GM12878 (cell line): Measurements from ENCODE around the gene L1TD1. TPM values are rescaled to one million over a fixed set of nuclear protein-coding genes. Genes with fewer than 3 reads are reported as not detected.

Source experiments
- ATAC-seq: fragments of 200-7000 bp; cut with Tn5 transposase; 3 replicates; pipeline ENCODE4 v1.9.1; 2020; ENCODE audit warnings: mild to moderate bottlenecking, moderate library complexity
- BruUV-seq: library from RNA; stranded (reverse); fragments of 400-500 nt; replicated peaks from 2 replicates; lab custom pipeline; 2021; lab: Mats Ljungman, UMichigan
- CTCF ChIA-PET: fragments of 300-600 bp; sonication (Branson Sonifier 250); formaldehyde crosslinking; extraction: SDS; loops from one replicate; lab custom pipeline; 2021; ENCODE audit warnings: inconsistent platforms; lab: Yijun Ruan, JAX
- POLR2A ChIA-PET: fragments of 350-600 bp; formaldehyde crosslinking; extraction: SDS; loops from one replicate; lab custom pipeline; 2021; ENCODE audit warnings: inconsistent platforms; lab: Charles Lee
- RAD21 ChIA-PET: fragments of 300-600 bp; sonication (Branson Sonifier 250); formaldehyde crosslinking; loops from one replicate; lab custom pipeline; 2023; ENCODE audit warnings: antibody characterized with exemption; ENCODE audit not compliant: unreplicated experiment; lab: Charles Lee
- SMC1A ChIA-PET: fragments of 300-600 bp; sonication (Branson Sonifier 250); formaldehyde crosslinking; loops from one replicate; lab custom pipeline; 2023; ENCODE audit not compliant: unreplicated experiment, uncharacterized antibody; lab: Charles Lee
- DNase-seq: peaks from one replicate; pipeline ENCODE4 v3.0.0-alpha.2; 2011; ENCODE audit warnings: low read depth, low spot score
- FAIRE-seq: peaks from 3 replicates; lab custom pipeline; 2011; peaks lifted over from hg19 to GRCh38; lab: Jason Lieb, UNC
- H2AFZ ChIP-seq: 2 replicates; pipeline ENCODE4 v1.6.0; 2011; ENCODE audit warnings: low read depth, low read length, control low read depth; ENCODE audit not compliant: control insufficient read depth
- H3K27ac ChIP-seq: 2 replicates; pipeline ENCODE4 v1.5.1; 2011; ENCODE audit warnings: control low read depth; ENCODE audit not compliant: control insufficient read depth, insufficient read depth
- H3K27me3 ChIP-seq, 2 experiments: replicated peaks in 1 of 2; 2 replicates each; pipeline versions ENCODE4 v1.6.0 to v1.6.1; 2011; ENCODE audit warnings: low read length in 1 of 2; ENCODE audit not compliant: control insufficient read depth in 2 of 2, insufficient read depth in 2 of 2
- H3K36me3 ChIP-seq, 2 experiments: 2 replicates each; pipeline ENCODE4 v1.5.1; 2011; ENCODE audit warnings: low read length in 1 of 2; ENCODE audit not compliant: control insufficient read depth in 2 of 2, insufficient read depth in 2 of 2
- H3K4me1 ChIP-seq: 2 replicates; pipeline ENCODE4 v1.6.1; 2011; ENCODE audit warnings: mild to moderate bottlenecking, low read length, moderate library complexity, mixed read lengths; ENCODE audit not compliant: control insufficient read depth, insufficient read depth
- H3K4me2 ChIP-seq: 2 replicates; pipeline ENCODE4 v1.6.0; 2011; ENCODE audit warnings: control low read depth; ENCODE audit not compliant: control insufficient read depth, insufficient read depth
- H3K4me3 ChIP-seq: fragments of 200-600 bp; sonication (generic); 2 replicates; pipeline ENCODE4 v1.5.1; 2016
- H3K79me2 ChIP-seq: 2 replicates; pipeline ENCODE4 v1.6.0; 2011; ENCODE audit warnings: low read length; ENCODE audit not compliant: control insufficient read depth, insufficient read depth
- H3K9ac ChIP-seq: 2 replicates; pipeline ENCODE4 v1.8.0; 2011; ENCODE audit warnings: low read length, control low read depth, mixed read lengths; ENCODE audit not compliant: control insufficient read depth, insufficient read depth
- H3K9me3 ChIP-seq: replicated peaks from 3 replicates; pipeline ENCODE4 v1.5.1; 2011; ENCODE audit warnings: mild to moderate bottlenecking, low read length; ENCODE audit not compliant: control insufficient read depth, insufficient read depth
- H4K20me1 ChIP-seq: 2 replicates; pipeline ENCODE4 v1.6.0; 2011; ENCODE audit not compliant: control insufficient read depth, insufficient read depth
- BCL3 ChIP-seq: IDR thresholded peaks from 2 replicates; pipeline ENCODE4 v1.6.1; 2011; ENCODE audit warnings: borderline replicate concordance, low read depth, mild to moderate bottlenecking, moderate library complexity, low read length; ENCODE audit not compliant: insufficient read depth, poor library complexity, severe bottlenecking
- CREB1 ChIP-seq: IDR thresholded peaks from 2 replicates; pipeline ENCODE4 v1.6.1; 2012; ENCODE audit warnings: low read depth, mild to moderate bottlenecking, inconsistent platforms
- CTCF ChIP-seq, 3 experiments: IDR thresholded peaks in 2 of 3; conservative IDR thresholded peaks in 1 of 3; 2 replicates each; pipeline ENCODE4 v1.5.1; 2011; ENCODE audit warnings: low read depth in 3 of 3, low read length in 3 of 3, mild to moderate bottlenecking in 3 of 3, control low read depth in 2 of 3, moderate library complexity in 2 of 3, inconsistent platforms in 1 of 3, mixed read lengths in 1 of 3; ENCODE audit not compliant: control insufficient read depth in 2 of 3, insufficient read depth in 1 of 3; ENCODE audit errors: extremely low read depth in 1 of 3
- E2F4 ChIP-seq: IDR thresholded peaks from 2 replicates; pipeline ENCODE4 v1.6.1; 2012; ENCODE audit warnings: low read depth, low read length, improper control_type of control experiment
- EED ChIP-seq: sonication (generic); IDR thresholded peaks from 2 replicates; pipeline ENCODE4 v1.6.1; 2016; ENCODE audit warnings: antibody characterized with exemption, low read depth
- GATAD2B ChIP-seq: fragments of 450-650 bp; conservative IDR thresholded peaks from 2 replicates; pipeline ENCODE4 v1.6.1; 2017; ENCODE audit warnings: low read depth, mild to moderate bottlenecking, moderate library complexity
- HDAC2 ChIP-seq: fragments of 200-600 bp; sonication (generic); IDR thresholded peaks from 2 replicates; pipeline ENCODE4 v1.6.1; 2017
- MEF2A ChIP-seq: IDR thresholded peaks from 2 replicates; pipeline ENCODE4 v1.6.1; 2011; ENCODE audit warnings: low read depth, mild to moderate bottlenecking, low read length, moderate library complexity; ENCODE audit not compliant: insufficient read depth
- MTA2 ChIP-seq: fragments of 450-650 bp; IDR thresholded peaks from 2 replicates; pipeline ENCODE4 v1.6.1; 2016; ENCODE audit warnings: low read depth, mild to moderate bottlenecking, moderate library complexity
- MYC ChIP-seq: IDR thresholded peaks from 2 replicates; pipeline ENCODE4 v1.6.1; 2011; ENCODE audit warnings: mild to moderate bottlenecking, low read length, moderate library complexity, inconsistent platforms; ENCODE audit not compliant: insufficient read depth, insufficient replicate concordance, insufficient read length, severe bottlenecking
- PAX8 ChIP-seq: fragments of 450-650 bp; IDR thresholded peaks from 2 replicates; pipeline ENCODE4 v1.6.1; 2017; ENCODE audit warnings: mild to moderate bottlenecking, moderate library complexity
- TARDBP ChIP-seq: IDR thresholded peaks from 2 replicates; pipeline ENCODE4 v1.6.1; 2016; ENCODE audit warnings: borderline replicate concordance
- TCF12 ChIP-seq: IDR thresholded peaks from 2 replicates; pipeline ENCODE4 v1.6.1; 2011; ENCODE audit warnings: low read depth, mild to moderate bottlenecking, low read length
- ZNF592 ChIP-seq: fragments of 450-650 bp; IDR thresholded peaks from 2 replicates; pipeline ENCODE4 v1.6.1; 2017; ENCODE audit warnings: mild to moderate bottlenecking, moderate library complexity
- WGBS: methylation state at CpG from one replicate; pipeline ENCODE4 v1.1.6; 2016; ENCODE audit warnings: low lambda C conversion rate; ENCODE audit not compliant: insufficient replicate concordance, insufficient coverage; ENCODE audit errors: missing lambda C conversion rate; 5-methylcytosine and 5-hydroxymethylcytosine counted together
- in situ Hi-C: fragments of 300-500 bp; cut with MboI; formaldehyde crosslinking; loops from 9 replicates; pipeline ENCODE4 v1.14.3; 2018; ENCODE audit warnings: mixed read lengths
- intact Hi-C: fragments of 100-400 bp; cut with micrococcal nuclease; formaldehyde crosslinking; loops from one replicate; pipeline ENCODE4 v1.14.2; 2022; ENCODE audit not compliant: unreplicated experiment
- polyA plus RNA-seq, 11 experiments: library from polyadenylated mRNA; depleted of rRNA in 4 of 11; unstranded in 6 of 11; stranded (reverse) in 5 of 11; fragments of >200 nt; fragmentation: Nextera tagmentation in 4 of 11; fragmentation: Illumina TruSeq in 1 of 11; extraction: Ambion mirVana in 4 of 11; extraction: Trizol in 1 of 11; gene quantifications; 1 replicate in 1 of 11; 2 replicates in 10 of 11; pipeline versions ENCODE4 v1.2.1 to v1.2.3, GENCODE V29; 2011 to 2016; ENCODE audit warnings: inconsistent platforms in 2 of 11, missing spikeins in 2 of 11, low read depth in 1 of 11
- total RNA-seq, 4 experiments: library from RNA; depleted of rRNA in 3 of 4; stranded (reverse); fragments of >200 nt in 3 of 4; fragmentation: Illumina TruSeq in 1 of 4; extraction: Trizol in 1 of 4; gene quantifications; 2 replicates each; pipeline versions ENCODE4 v1.2.1 to v1.2.3, GENCODE V29; 2013 to 2021

The L1TD1 gene
- total and polyA plus RNA-seq, 10 of the 15 experiments (the other 5 are each of a cell fraction or from before 2014, with no cell fraction given) = 0.07 to 0.31 (median 0.21) TPM; not detected in 7

- ChIA-PET CTCF (interaction anchor here (4.4 kb wide), 1 partner anchor 13 kb away, joined by 21 read pairs; no protein-coding TSS in a partner anchor), SMC1A (interaction anchor here (0.6 kb wide), 1 partner anchor 111 kb away, joined by 3 read pairs; no protein-coding TSS in a partner anchor), RAD21 (no interaction called here), POLR2A (no interaction called here)
- Histone ChIP-seq H3K4me3 (no peak overlapping the region), H3K4me1 (no peaks in the 10 kb centered on the region), H3K27me3 (no peaks in the 10 kb centered on the region), H3K36me3 (no peaks in the 10 kb centered on the region), H3K4me2 (no peak overlapping the region), H2AFZ (no peak overlapping the region), H3K9ac (no peak overlapping the region), H3K9me3 (no peaks in the 10 kb centered on the region), H3K27ac (no peak overlapping the region), H4K20me1 (no peaks in the 10 kb centered on the region), H3K79me2 (no peaks in the 10 kb centered on the region)
- no peak for FAIRE-seq
- BruUV-seq = no TSS peak
- in situ Hi-C loops (no loop called here), intact Hi-C loops (no loop called here)
- DNase-seq = no peak
- WGBS = 84% methylated on average over 8 of the region's 8 CpGs
- ATAC-seq = no peak
- TF ChIP-seq CREB1 (no peak), TARDBP (no peak), MEF2A (no peak), BCL3 (no peak), PAX8 (no peak), EED (no peak), TCF12 (no peak), MYC (no peak), E2F4 (no peak), MTA2 (no peak), GATAD2B (no peak), CTCF (IDR thresholded peaks at IDR 0.05 in 2 of 3, conservative IDR thresholded peaks at IDR 0.05 in 1 of 3; ENCODE audit: control insufficient read depth in 2 of 3, extremely low read depth in 1 of 3, insufficient read depth in 1 of 3, low read depth in 3 of 3, low read length in 3 of 3) (no peak), HDAC2 (no peak), ZNF592 (no peak)
Measured at GRCh38 chr1:62188111-62188510, 6.5 kb upstream of the L1TD1 start.
